WTC11 (cell line): ENCODE results near the gene ALG8. TPM values are rescaled to one million over a fixed set of nuclear protein-coding genes. Genes with fewer than 3 reads are reported as not detected.

Experiments used
- ATAC-seq: fragments of 200-7000 bp; cut with Tn5 transposase; 2 replicates; pipeline ENCODE4 v1.10.0; 2021; ENCODE audit warnings: mild to moderate bottlenecking, moderate library complexity
- CTCF ChIA-PET: fragments of 300-600 bp; sonication (Branson Sonifier 250); formaldehyde crosslinking; loops from one replicate; lab custom pipeline; 2021; ENCODE audit warnings: antibody characterized with exemption; lab: Charles Lee
- POLR2A ChIA-PET: fragments of 350-600 bp; sonication (Branson Sonifier 250); formaldehyde crosslinking; loops from one replicate; lab custom pipeline; 2021; ENCODE audit warnings: antibody characterized with exemption; lab: Charles Lee
- DNase-seq: peaks from one replicate; pipeline ENCODE4 v3.0.0; 2021; ENCODE audit warnings: low spot score
- H3K27ac Mint-ChIP-seq: 2 replicates; pipeline ENCODE4 v1.8.0; 2021; ENCODE audit warnings: mixed read lengths
- H3K27me3 Mint-ChIP-seq: 2 replicates; pipeline ENCODE4 v1.8.0; 2021; ENCODE audit warnings: low read depth, mild to moderate bottlenecking, moderate library complexity, mixed read lengths
- H3K36me3 Mint-ChIP-seq: 2 replicates; pipeline ENCODE4 v1.8.0; 2021; ENCODE audit warnings: mixed read lengths
- H3K4me1 Mint-ChIP-seq: 2 replicates; pipeline ENCODE4 v1.8.0; 2022; ENCODE audit warnings: mixed read lengths
- H3K4me3 Mint-ChIP-seq: 2 replicates; pipeline ENCODE4 v1.8.0; 2021; ENCODE audit warnings: mild to moderate bottlenecking, moderate library complexity, mixed read lengths
- H3K9me3 Mint-ChIP-seq: 2 replicates; pipeline ENCODE4 v1.8.0; 2021; ENCODE audit warnings: mixed read lengths
- CREB1 ChIP-seq: sonication (generic); formaldehyde crosslinking; IDR thresholded peaks from 2 replicates; pipeline ENCODE4 v1.8.0; 2023; ENCODE audit warnings: mild to moderate bottlenecking, missing genetic modification reagents
- CREM ChIP-seq: sonication (generic); formaldehyde crosslinking; IDR thresholded peaks from 2 replicates; pipeline ENCODE4 v1.8.1; 2022; ENCODE audit warnings: mild to moderate bottlenecking, missing genetic modification reagents, moderate library complexity
- ETV6 ChIP-seq: sonication (generic); formaldehyde crosslinking; IDR thresholded peaks from 2 replicates; pipeline ENCODE4 v1.8.1; 2022; ENCODE audit warnings: mild to moderate bottlenecking, missing genetic modification reagents
- GABPB1 ChIP-seq: sonication (generic); formaldehyde crosslinking; IDR thresholded peaks from 2 replicates; pipeline ENCODE4 v1.8.1; 2023; ENCODE audit warnings: mild to moderate bottlenecking, missing genetic modification reagents
- GTF2I ChIP-seq: fragments of 250-450 bp; sonication (Bioruptor Pico); conservative IDR thresholded peaks from 2 replicates; pipeline ENCODE4 v1.4.0; 2021; ENCODE audit warnings: mild to moderate bottlenecking
- HMGA2 ChIP-seq: fragments of 250-450 bp; sonication (Bioruptor Pico); IDR thresholded peaks from 2 replicates; pipeline ENCODE4 v1.4.0; 2021; ENCODE audit warnings: mild to moderate bottlenecking, moderate library complexity
- NFATC4 ChIP-seq: fragments of 250-450 bp; sonication (Bioruptor Pico); IDR thresholded peaks from 2 replicates; pipeline ENCODE4 v1.9.0; 2021; ENCODE audit warnings: mild to moderate bottlenecking
- NFE2L1 ChIP-seq: sonication (generic); formaldehyde crosslinking; IDR thresholded peaks from 2 replicates; pipeline ENCODE4 v1.8.1; 2023; ENCODE audit warnings: missing genetic modification reagents
- SMAD4 ChIP-seq: sonication (generic); formaldehyde crosslinking; IDR thresholded peaks from 2 replicates; pipeline ENCODE4 v1.8.0; 2022; ENCODE audit warnings: mild to moderate bottlenecking, missing genetic modification reagents
- SOX15 ChIP-seq: fragments of 250-450 bp; sonication (Bioruptor Pico); IDR thresholded peaks from 2 replicates; pipeline ENCODE4 v1.9.0; 2021; ENCODE audit warnings: mild to moderate bottlenecking
- TP53 ChIP-seq: sonication (generic); formaldehyde crosslinking; IDR thresholded peaks from 2 replicates; pipeline ENCODE4 v1.8.1; 2023; ENCODE audit warnings: mild to moderate bottlenecking, missing genetic modification reagents
- ZNF121 ChIP-seq: sonication (generic); formaldehyde crosslinking; IDR thresholded peaks from 2 replicates; pipeline ENCODE4 v1.8.0; 2023; ENCODE audit warnings: missing genetic modification reagents
- ZNF138 ChIP-seq: sonication (generic); formaldehyde crosslinking; conservative IDR thresholded peaks from 2 replicates; pipeline ENCODE4 v1.8.1; 2022; ENCODE audit warnings: mild to moderate bottlenecking, moderate library complexity, missing genetic modification reagents
- ZNF219 ChIP-seq: sonication (generic); formaldehyde crosslinking; IDR thresholded peaks from 2 replicates; pipeline ENCODE4 v1.8.0; 2023; ENCODE audit warnings: missing genetic modification reagents, mild to moderate bottlenecking, borderline replicate concordance
- ZNF416 ChIP-seq: fragments of 250-450 bp; sonication (Bioruptor Pico); IDR thresholded peaks from 2 replicates; pipeline ENCODE4 v1.9.0; 2021; ENCODE audit warnings: mild to moderate bottlenecking, inconsistent platforms
- ZNF671 ChIP-seq: fragments of 250-450 bp; sonication (Bioruptor Pico); IDR thresholded peaks from 2 replicates; pipeline ENCODE4 v1.8.0; 2021; ENCODE audit warnings: mild to moderate bottlenecking
- total RNA-seq: library from RNA; stranded (reverse); gene quantifications from 3 replicates; pipeline ENCODE4 v1.2.3, GENCODE V29; 2021
- TF ChIP-seq, protein P1 (sequence below): sonication (generic); formaldehyde crosslinking; IDR thresholded peaks from 2 replicates; pipeline ENCODE4 v1.8.0; 2022; ENCODE audit warnings: missing genetic modification reagents
- TF ChIP-seq, protein P2 (sequence below): sonication (generic); formaldehyde crosslinking; IDR thresholded peaks from 2 replicates; pipeline ENCODE4 v1.8.1; 2022; ENCODE audit warnings: missing genetic modification reagents, borderline replicate concordance
- TF ChIP-seq, protein P3 (sequence below): sonication (generic); formaldehyde crosslinking; IDR thresholded peaks from 2 replicates; pipeline ENCODE4 v1.8.1; 2022; ENCODE audit warnings: mild to moderate bottlenecking, missing genetic modification reagents, moderate library complexity, borderline replicate concordance
- TF ChIP-seq, protein P4 (sequence below): sonication (generic); formaldehyde crosslinking; IDR thresholded peaks from 2 replicates; pipeline ENCODE4 v1.8.1; 2023; ENCODE audit warnings: mild to moderate bottlenecking, missing genetic modification reagents
- TF ChIP-seq, protein P5 (sequence below): fragments of 250-450 bp; sonication (Bioruptor Pico); IDR thresholded peaks from 2 replicates; pipeline ENCODE4 v2.1.2; 2022; ENCODE audit warnings: mild to moderate bottlenecking, moderate library complexity
- TF ChIP-seq, protein P6 (sequence below): sonication (generic); formaldehyde crosslinking; IDR thresholded peaks from 2 replicates; pipeline ENCODE4 v1.8.0; 2022; ENCODE audit warnings: mild to moderate bottlenecking, missing genetic modification reagents
- TF ChIP-seq, protein P7 (sequence below): sonication (generic); formaldehyde crosslinking; IDR thresholded peaks from 2 replicates; pipeline ENCODE4 v1.8.0; 2022; ENCODE audit warnings: mild to moderate bottlenecking, missing genetic modification reagents

Gene ALG8
- total RNA-seq, 1 experiment from 2014 or later = 63.8 TPM

DNA sequence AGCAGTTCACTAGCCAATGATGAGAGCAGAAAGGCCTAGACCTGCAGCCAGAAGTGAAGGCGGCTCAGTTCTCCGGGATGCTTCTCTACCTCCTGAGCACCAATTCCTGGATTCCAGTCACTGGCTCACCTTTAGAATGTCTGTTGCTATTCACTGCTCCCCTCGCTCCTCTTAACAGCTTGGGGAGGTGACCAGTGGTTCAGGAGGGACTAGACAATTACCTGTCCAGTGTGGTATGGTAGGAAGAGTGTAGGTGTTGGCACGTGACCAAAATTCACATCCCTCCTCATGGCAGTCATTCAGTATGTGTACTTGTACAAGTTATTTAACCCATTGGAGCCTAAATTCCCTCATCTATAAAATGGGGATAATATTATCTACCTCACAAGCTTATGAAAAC is 71.7 kb downstream of the ALG8 start:
- ChIA-PET CTCF (interaction anchor here (0.7 to 1.6 kb wide), 2 partner anchors 24 to 73 kb away, joined by 3 to 5 read pairs; partner anchors contain the start of gene INTS4), POLR2A (no interaction called here)
- ATAC-seq = no peak
- no peak overlapping the region for H3K4me3 Mint-ChIP-seq
- no peaks in the 10 kb centered on the region for H3K27me3 Mint-ChIP-seq
- peaks cover 38% of the 10 kb centered on the region for H3K36me3 Mint-ChIP-seq
- TF ChIP-seq ZNF671 (no peak), SMAD4 (CRISPR knock-in tag) (no peak), ETV6 (CRISPR knock-in tag) (no peak), CREM (CRISPR knock-in tag) (no peak)
- TF ChIP-seq, protein P1, sequence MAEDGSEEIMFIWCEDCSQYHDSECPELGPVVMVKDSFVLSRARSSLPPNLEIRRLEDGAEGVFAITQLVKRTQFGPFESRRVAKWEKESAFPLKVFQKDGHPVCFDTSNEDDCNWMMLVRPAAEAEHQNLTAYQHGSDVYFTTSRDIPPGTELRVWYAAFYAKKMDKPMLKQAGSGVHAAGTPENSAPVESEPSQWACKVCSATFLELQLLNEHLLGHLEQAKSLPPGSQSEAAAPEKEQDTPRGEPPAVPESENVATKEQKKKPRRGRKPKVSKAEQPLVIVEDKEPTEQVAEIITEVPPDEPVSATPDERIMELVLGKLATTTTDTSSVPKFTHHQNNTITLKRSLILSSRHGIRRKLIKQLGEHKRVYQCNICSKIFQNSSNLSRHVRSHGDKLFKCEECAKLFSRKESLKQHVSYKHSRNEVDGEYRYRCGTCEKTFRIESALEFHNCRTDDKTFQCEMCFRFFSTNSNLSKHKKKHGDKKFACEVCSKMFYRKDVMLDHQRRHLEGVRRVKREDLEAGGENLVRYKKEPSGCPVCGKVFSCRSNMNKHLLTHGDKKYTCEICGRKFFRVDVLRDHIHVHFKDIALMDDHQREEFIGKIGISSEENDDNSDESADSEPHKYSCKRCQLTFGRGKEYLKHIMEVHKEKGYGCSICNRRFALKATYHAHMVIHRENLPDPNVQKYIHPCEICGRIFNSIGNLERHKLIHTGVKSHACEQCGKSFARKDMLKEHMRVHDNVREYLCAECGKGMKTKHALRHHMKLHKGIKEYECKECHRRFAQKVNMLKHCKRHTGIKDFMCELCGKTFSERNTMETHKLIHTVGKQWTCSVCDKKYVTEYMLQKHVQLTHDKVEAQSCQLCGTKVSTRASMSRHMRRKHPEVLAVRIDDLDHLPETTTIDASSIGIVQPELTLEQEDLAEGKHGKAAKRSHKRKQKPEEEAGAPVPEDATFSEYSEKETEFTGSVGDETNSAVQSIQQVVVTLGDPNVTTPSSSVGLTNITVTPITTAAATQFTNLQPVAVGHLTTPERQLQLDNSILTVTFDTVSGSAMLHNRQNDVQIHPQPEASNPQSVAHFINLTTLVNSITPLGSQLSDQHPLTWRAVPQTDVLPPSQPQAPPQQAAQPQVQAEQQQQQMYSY (CRISPR knock-in tag) = no peak
- TF ChIP-seq, protein P2, sequence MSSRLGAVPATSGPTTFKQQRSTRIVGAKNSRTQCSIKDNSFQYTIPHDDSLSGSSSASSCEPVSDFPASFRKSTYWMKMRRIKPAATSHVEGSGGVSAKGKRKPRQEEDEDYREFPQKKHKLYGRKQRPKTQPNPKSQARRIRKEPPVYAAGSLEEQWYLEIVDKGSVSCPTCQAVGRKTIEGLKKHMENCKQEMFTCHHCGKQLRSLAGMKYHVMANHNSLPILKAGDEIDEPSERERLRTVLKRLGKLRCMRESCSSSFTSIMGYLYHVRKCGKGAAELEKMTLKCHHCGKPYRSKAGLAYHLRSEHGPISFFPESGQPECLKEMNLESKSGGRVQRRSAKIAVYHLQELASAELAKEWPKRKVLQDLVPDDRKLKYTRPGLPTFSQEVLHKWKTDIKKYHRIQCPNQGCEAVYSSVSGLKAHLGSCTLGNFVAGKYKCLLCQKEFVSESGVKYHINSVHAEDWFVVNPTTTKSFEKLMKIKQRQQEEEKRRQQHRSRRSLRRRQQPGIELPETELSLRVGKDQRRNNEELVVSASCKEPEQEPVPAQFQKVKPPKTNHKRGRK (CRISPR knock-in tag) = no peak
- DNase-seq = no peak
- H3K27ac Mint-ChIP-seq = no peak overlapping the region
- H3K4me1 Mint-ChIP-seq = no peaks in the 10 kb centered on the region
- H3K9me3 Mint-ChIP-seq = peaks cover 6% of the 10 kb centered on the region; the same call in 1 of the 2 replicates

DNA sequence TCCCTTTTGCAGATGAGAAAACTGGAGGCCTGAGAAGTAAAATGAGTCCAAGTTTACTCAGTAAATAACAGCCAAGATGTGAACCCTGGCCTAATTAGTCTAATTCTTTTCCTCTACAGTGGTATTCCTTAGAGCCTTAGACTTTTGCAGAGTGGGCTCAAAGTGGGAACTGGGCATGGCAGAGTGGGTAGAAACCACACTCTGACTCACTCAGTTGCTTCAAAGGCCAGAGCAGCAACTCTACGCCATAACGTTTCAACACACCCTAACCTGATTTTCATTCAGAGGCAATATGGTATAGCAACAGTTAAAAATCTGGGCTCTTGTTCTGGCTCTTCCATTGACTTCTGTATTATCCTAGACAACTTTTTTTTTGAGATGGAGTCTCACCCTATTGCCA is 73.0 kb downstream of the ALG8 start:
- TF ChIP-seq, protein P3, sequence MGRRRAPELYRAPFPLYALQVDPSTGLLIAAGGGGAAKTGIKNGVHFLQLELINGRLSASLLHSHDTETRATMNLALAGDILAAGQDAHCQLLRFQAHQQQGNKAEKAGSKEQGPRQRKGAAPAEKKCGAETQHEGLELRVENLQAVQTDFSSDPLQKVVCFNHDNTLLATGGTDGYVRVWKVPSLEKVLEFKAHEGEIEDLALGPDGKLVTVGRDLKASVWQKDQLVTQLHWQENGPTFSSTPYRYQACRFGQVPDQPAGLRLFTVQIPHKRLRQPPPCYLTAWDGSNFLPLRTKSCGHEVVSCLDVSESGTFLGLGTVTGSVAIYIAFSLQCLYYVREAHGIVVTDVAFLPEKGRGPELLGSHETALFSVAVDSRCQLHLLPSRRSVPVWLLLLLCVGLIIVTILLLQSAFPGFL (CRISPR knock-in tag) = no peak
- TF ChIP-seq HMGA2 (CRISPR knock-in tag) (no peak), CREB1 (no peak), ETV6 (CRISPR knock-in tag) (no peak), GABPB1 (no peak), GTF2I (CRISPR knock-in tag) (no peak), ZNF416 (no peak), ZNF219 (no peak), NFATC4 (CRISPR knock-in tag) (no peak), NFE2L1 (no peak), SOX15 (no peak), ZNF138 (CRISPR knock-in tag) (no peak), TP53 (CRISPR knock-in tag) (no peak), CREM (CRISPR knock-in tag) (no peak), ZNF121 (no peak)
- TF ChIP-seq, protein P4, sequence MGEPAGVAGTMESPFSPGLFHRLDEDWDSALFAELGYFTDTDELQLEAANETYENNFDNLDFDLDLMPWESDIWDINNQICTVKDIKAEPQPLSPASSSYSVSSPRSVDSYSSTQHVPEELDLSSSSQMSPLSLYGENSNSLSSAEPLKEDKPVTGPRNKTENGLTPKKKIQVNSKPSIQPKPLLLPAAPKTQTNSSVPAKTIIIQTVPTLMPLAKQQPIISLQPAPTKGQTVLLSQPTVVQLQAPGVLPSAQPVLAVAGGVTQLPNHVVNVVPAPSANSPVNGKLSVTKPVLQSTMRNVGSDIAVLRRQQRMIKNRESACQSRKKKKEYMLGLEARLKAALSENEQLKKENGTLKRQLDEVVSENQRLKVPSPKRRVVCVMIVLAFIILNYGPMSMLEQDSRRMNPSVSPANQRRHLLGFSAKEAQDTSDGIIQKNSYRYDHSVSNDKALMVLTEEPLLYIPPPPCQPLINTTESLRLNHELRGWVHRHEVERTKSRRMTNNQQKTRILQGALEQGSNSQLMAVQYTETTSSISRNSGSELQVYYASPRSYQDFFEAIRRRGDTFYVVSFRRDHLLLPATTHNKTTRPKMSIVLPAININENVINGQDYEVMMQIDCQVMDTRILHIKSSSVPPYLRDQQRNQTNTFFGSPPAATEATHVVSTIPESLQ (CRISPR knock-in tag) = no peak
- TF ChIP-seq, protein P5, sequence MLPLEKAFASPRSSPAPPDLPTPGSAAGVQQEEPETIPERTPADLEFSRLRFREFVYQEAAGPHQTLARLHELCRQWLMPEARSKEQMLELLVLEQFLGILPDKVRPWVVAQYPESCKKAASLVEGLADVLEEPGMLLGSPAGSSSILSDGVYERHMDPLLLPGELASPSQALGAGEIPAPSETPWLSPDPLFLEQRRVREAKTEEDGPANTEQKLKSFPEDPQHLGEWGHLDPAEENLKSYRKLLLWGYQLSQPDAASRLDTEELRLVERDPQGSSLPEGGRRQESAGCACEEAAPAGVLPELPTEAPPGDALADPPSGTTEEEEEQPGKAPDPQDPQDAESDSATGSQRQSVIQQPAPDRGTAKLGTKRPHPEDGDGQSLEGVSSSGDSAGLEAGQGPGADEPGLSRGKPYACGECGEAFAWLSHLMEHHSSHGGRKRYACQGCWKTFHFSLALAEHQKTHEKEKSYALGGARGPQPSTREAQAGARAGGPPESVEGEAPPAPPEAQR = no peak
- TF ChIP-seq, protein P6, sequence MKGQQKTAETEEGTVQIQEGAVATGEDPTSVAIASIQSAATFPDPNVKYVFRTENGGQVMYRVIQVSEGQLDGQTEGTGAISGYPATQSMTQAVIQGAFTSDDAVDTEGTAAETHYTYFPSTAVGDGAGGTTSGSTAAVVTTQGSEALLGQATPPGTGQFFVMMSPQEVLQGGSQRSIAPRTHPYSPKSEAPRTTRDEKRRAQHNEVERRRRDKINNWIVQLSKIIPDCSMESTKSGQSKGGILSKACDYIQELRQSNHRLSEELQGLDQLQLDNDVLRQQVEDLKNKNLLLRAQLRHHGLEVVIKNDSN (CRISPR knock-in tag) = no peak
- TF ChIP-seq, protein P7, sequence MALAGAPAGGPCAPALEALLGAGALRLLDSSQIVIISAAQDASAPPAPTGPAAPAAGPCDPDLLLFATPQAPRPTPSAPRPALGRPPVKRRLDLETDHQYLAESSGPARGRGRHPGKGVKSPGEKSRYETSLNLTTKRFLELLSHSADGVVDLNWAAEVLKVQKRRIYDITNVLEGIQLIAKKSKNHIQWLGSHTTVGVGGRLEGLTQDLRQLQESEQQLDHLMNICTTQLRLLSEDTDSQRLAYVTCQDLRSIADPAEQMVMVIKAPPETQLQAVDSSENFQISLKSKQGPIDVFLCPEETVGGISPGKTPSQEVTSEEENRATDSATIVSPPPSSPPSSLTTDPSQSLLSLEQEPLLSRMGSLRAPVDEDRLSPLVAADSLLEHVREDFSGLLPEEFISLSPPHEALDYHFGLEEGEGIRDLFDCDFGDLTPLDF = no peak
- ChIA-PET CTCF (interaction anchor here (0.7 to 1.6 kb wide), 3 partner anchors 21 to 197 kb away, joined by 3 to 7 read pairs (median 5); partner anchors contain the start of gene INTS4), POLR2A (no interaction called here)
- no peak overlapping the region for H3K27ac Mint-ChIP-seq
- no peaks in the 10 kb centered on the region for H3K4me1 Mint-ChIP-seq
- H3K36me3 Mint-ChIP-seq = peaks cover 30% of the 10 kb centered on the region
- H3K27me3 Mint-ChIP-seq = no peaks in the 10 kb centered on the region
- H3K4me3 Mint-ChIP-seq = no peak overlapping the region
- no peak for ATAC-seq
- H3K9me3 Mint-ChIP-seq = peaks cover 6% of the 10 kb centered on the region; the same call in 1 of the 2 replicates
- DNase-seq = no peak
